ENCODE data around the gene PALLD.

DNA sequence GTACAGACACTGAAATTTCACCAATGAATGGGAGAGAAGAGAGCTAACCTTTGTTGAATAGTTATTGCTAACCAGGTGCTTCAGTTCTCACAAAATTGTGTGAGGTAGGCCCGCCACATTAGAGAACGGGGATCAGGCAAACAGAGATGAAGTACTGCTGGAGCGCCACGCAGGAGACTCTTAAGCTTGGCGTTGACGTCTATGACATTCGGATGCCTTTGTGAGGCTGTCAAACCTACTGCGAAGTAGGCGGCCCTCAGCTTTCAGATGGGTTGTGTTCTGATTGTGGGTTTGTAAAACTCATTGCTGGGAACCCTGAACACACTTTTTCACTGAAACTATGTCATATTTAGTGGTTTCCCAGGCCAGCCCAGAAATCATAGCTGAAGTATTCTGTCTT, 339.6 kb downstream of the PALLD start:
- TF ChIP-seq, protein P1, sequence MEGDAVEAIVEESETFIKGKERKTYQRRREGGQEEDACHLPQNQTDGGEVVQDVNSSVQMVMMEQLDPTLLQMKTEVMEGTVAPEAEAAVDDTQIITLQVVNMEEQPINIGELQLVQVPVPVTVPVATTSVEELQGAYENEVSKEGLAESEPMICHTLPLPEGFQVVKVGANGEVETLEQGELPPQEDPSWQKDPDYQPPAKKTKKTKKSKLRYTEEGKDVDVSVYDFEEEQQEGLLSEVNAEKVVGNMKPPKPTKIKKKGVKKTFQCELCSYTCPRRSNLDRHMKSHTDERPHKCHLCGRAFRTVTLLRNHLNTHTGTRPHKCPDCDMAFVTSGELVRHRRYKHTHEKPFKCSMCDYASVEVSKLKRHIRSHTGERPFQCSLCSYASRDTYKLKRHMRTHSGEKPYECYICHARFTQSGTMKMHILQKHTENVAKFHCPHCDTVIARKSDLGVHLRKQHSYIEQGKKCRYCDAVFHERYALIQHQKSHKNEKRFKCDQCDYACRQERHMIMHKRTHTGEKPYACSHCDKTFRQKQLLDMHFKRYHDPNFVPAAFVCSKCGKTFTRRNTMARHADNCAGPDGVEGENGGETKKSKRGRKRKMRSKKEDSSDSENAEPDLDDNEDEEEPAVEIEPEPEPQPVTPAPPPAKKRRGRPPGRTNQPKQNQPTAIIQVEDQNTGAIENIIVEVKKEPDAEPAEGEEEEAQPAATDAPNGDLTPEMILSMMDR (IDR thresholded peaks at IDR 0.05; ENCODE audit: low read length), result no peak
- no peak for TF ChIP-seq EZH2phosphoT487 (IDR thresholded peaks at IDR 0.05; ENCODE audit: low read length)
